Bronchial epithelial cell (primary cell): ENCODE results near the gene DGKI. TPM values are rescaled to one million over a fixed set of nuclear protein-coding genes. Genes with fewer than 3 reads are reported as not detected.

Experiments used
- DNase-seq: peaks from one replicate; pipeline ENCODE4 v3.0.0-alpha.2; 2010; ENCODE audit warnings: low read depth
- FAIRE-seq: peaks from 2 replicates; lab custom pipeline; 2011; peaks lifted over from hg19 to GRCh38; lab: Jason Lieb, UNC
- H3K27me3 ChIP-seq: 2 replicates; pipeline ENCODE4 v1.5.1; 2011; ENCODE audit warnings: low read length; ENCODE audit not compliant: control insufficient read depth, insufficient read depth
- H3K36me3 ChIP-seq: 2 replicates; pipeline ENCODE4 v1.5.1; 2011; ENCODE audit warnings: low read length; ENCODE audit not compliant: control insufficient read depth, insufficient read depth
- H3K4me3 ChIP-seq: 2 replicates; pipeline ENCODE4 v1.5.1; 2011; ENCODE audit warnings: mild to moderate bottlenecking, low read depth, low read length, control low read depth
- total RNA-seq: library from RNA; depleted of rRNA; stranded (reverse); fragments of >200 nt; gene quantifications from 2 replicates; pipeline ENCODE4 v1.2.1, GENCODE V29; 2014
- TF ChIP-seq, protein P1 (sequence below): IDR thresholded peaks from 2 replicates; pipeline ENCODE4 v1.5.1; 2011; ENCODE audit warnings: mild to moderate bottlenecking, moderate library complexity, low read length, control low read depth, inconsistent platforms; ENCODE audit not compliant: insufficient read depth, severe bottlenecking

The DGKI gene
- total RNA-seq, 1 donor from 2014 or later = under 0.01 TPM

DNA sequence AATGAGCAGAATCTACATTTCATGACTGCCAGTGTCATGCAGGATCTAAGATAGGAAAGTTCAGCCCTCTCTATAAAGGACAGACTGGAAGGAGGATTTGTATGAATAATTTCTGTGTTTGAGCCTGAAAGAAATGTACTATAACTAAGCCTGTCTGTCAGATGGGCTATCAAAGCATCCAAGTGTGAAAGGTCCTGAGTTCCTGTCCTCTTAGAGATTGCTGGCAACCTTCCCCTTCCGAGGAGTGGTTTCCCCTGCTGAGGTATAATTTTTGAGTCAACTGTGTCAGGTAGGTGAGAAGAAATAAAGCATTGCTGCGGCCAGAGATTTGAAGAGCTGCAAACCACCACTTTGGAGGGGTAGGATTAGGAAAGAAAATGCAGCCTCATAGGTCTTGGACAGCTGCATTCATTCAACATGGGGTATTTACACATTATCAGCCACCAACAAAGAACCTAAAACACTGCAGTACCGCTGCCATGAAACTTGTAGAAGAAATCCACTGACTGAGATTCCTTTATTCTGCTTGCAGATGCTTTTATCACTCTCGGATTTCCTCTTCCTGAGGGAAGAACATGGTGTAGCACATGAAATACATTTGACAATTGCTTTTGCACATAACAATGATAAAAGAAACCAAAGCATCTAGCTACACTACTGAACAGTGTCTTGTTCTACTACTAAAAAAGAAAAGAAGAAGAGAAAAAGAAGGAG, 189.1 kb downstream of the DGKI start:
- no peaks in the 10 kb centered on the region for H3K36me3 ChIP-seq
- no peak overlapping the region for H3K4me3 ChIP-seq
- DNase-seq (no peak), FAIRE-seq (no peak)
- H3K27me3 ChIP-seq = no peaks in the 10 kb centered on the region
- TF ChIP-seq, protein P1, sequence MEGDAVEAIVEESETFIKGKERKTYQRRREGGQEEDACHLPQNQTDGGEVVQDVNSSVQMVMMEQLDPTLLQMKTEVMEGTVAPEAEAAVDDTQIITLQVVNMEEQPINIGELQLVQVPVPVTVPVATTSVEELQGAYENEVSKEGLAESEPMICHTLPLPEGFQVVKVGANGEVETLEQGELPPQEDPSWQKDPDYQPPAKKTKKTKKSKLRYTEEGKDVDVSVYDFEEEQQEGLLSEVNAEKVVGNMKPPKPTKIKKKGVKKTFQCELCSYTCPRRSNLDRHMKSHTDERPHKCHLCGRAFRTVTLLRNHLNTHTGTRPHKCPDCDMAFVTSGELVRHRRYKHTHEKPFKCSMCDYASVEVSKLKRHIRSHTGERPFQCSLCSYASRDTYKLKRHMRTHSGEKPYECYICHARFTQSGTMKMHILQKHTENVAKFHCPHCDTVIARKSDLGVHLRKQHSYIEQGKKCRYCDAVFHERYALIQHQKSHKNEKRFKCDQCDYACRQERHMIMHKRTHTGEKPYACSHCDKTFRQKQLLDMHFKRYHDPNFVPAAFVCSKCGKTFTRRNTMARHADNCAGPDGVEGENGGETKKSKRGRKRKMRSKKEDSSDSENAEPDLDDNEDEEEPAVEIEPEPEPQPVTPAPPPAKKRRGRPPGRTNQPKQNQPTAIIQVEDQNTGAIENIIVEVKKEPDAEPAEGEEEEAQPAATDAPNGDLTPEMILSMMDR = no peak

DNA sequence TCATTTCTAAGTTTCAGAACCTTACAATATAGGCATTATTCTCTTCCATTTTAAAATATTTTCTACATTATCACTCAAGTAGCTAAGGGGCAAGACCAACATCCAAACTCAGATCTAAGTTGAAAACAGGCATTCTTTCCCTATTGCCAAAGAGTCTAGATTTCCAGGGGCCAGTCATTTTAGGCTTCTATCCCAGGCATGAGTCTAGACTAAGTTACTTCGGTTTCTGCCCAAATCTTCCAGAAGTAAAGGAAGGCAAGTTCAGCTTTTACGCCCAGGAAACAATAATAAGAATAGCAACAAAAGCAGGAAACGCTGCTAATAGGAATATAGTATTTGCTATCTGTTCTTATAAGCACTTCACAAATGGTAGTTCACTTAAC, 189.9 kb downstream of the DGKI start:
- no peak for DNase-seq

DNA sequence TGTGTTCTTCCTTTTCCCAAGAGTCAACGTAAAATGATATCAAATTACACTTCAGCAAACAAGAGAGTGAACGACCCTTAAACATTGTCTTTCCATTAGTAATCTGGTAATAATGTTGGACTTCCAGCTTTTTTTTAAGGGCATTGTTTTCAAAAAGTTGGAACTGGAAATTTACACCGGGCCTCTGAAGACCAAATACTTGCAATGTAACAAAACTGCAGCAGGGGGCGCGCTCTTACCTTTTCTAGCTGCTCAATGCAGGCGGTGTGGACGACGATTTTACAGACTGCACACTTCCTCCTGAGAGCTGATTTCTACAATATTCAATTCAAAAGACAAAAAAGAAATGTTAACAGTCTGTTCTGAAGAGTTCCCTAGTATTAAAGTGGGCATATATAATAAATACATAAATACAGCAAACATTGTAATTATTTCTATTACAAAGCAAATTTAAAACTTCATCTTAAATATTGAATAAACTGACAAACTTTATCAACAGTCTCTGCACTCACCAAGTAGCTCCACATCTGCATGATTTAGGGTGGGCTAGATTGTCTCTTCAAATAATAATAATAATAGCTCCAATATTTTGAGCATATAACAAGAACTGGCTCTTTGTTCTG, 190.4 kb downstream of the DGKI start:
- no peak for FAIRE-seq
- DNase-seq = peak; percentile 55

More for the DNA sequence above, 189.9 kb downstream of the DGKI start:
- Histone ChIP-seq H3K36me3 (no peaks in the 10 kb centered on the region), H3K27me3 (no peaks in the 10 kb centered on the region), H3K4me3 (no peak overlapping the region)
- FAIRE-seq = no peak
- TF ChIP-seq, protein P1 = no peak

DNA sequence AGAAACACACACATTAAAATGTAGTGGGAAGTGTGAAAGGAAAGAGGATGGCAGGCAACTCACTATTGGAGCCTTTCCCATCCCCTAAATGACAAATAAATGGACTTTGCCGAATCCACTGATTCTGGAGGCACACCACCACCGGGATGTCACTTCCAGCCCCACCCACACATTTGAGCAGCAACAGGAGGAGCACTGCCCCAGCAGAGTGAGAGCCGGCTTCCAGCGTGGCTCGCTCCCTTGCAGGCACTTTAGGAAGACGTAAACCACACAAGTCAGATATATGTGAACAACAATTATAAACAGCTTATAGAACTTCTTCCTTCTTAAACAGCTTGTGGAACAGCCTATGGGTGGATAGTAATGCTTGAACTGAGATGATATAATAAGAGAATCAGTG, 191.0 kb downstream of the DGKI start:
- no peak for FAIRE-seq
- TF ChIP-seq, protein P1 = no peak
- H3K4me3 ChIP-seq = no peak overlapping the region
- DNase-seq = no peak
- H3K36me3 ChIP-seq = no peaks in the 10 kb centered on the region
- no peaks in the 10 kb centered on the region for H3K27me3 ChIP-seq

More for the DNA sequence above, 190.4 kb downstream of the DGKI start:
- TF ChIP-seq, protein P1 = peak; percentile 78
- Histone ChIP-seq H3K4me3 (no peak overlapping the region), H3K36me3 (no peaks in the 10 kb centered on the region), H3K27me3 (no peaks in the 10 kb centered on the region)

DNA sequence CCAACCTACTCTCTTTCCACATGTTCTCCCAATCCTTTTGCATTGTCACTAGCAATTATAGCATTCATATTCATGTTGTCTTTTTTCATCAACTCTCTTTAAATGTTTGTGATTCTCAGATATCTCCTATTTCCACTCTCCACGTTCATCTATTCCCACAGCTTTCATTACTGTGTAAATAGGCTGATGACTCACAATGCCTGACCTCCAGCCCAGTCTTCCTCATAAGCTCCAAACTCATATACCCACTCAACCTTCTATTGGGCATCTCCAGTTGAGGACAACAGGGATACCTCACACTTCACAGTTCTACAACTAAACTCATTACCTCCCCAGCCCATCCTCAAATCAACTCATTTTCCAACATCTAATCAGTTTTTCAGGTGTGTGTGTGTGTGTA, 194.1 kb downstream of the DGKI start:
- H3K27me3 ChIP-seq = no peaks in the 10 kb centered on the region
- no peaks in the 10 kb centered on the region for H3K36me3 ChIP-seq
- FAIRE-seq (no peak), DNase-seq (peak; percentile 59)
- TF ChIP-seq, protein P1 = no peak
- no peak overlapping the region for H3K4me3 ChIP-seq
